Astrocyte (in vitro differentiated cells and primary cell): ENCODE data around the gene DPYSL3.

Source experiments
- CTCF ChIP-seq: IDR thresholded peaks from 2 replicates; pipeline ENCODE4 v1.5.1; 2011; ENCODE audit warnings: low read depth, mild to moderate bottlenecking, inconsistent platforms, low read length, moderate library complexity; ENCODE audit not compliant: insufficient read depth
- EZH2 ChIP-seq: IDR thresholded peaks from 2 replicates; pipeline ENCODE4 v1.6.1; 2012; ENCODE audit warnings: mild to moderate bottlenecking, low read length, inconsistent platforms; ENCODE audit not compliant: insufficient read depth

GRCh38 chr5:147510885-147511284 is 1.0 kb upstream of the DPYSL3 start:
- no peak for TF ChIP-seq CTCF
- TF ChIP-seq EZH2 = no peak
